Liver (tissue), 9 donors: ENCODE data around the gene CYP11A1. TPM values are rescaled to one million over a fixed set of nuclear protein-coding genes. Genes with fewer than 3 reads are reported as not detected.

Experiments
- DNase-seq: peaks from one replicate; pipeline ENCODE4 v3.0.0-alpha.2; 2017; ENCODE audit warnings: low spot score
- H3K27ac ChIP-seq, 2 donors: one replicate each; pipeline ENCODE4 v1.7.0; 2013; ENCODE audit warnings: inconsistent platforms in 2 of 2, low read length in 2 of 2, control low read depth in 1 of 2, low read depth in 1 of 2, mild to moderate bottlenecking in 1 of 2
- H3K27me3 ChIP-seq, 4 donors: one replicate each; pipeline versions ENCODE4 v1.6.1 to v1.7.0; 2013; ENCODE audit warnings: low read length in 3 of 4, inconsistent platforms in 1 of 4, mild to moderate bottlenecking in 1 of 4, moderate library complexity in 1 of 4; ENCODE audit not compliant: control insufficient read depth in 4 of 4, insufficient read depth in 4 of 4
- H3K36me3 ChIP-seq, 4 donors: one replicate each; pipeline versions ENCODE4 v1.6.1 to v1.7.0; 2013; ENCODE audit warnings: low read length in 3 of 4, mild to moderate bottlenecking in 3 of 4, low read depth in 1 of 4, moderate library complexity in 1 of 4; ENCODE audit not compliant: control insufficient read depth in 4 of 4, insufficient read depth in 3 of 4
- H3K4me1 ChIP-seq, 4 donors: one replicate each; pipeline versions ENCODE4 v1.6.1 to v1.7.0; 2013; ENCODE audit warnings: low read length in 3 of 4, mild to moderate bottlenecking in 3 of 4, moderate library complexity in 1 of 4; ENCODE audit not compliant: control insufficient read depth in 4 of 4, insufficient read depth in 4 of 4
- H3K4me3 ChIP-seq, 3 donors: one replicate each; pipeline versions ENCODE4 v1.6.1 to v1.7.0; 2013; ENCODE audit warnings: low read length in 3 of 3, control low read depth in 1 of 3, low read depth in 1 of 3, mild to moderate bottlenecking in 1 of 3
- H3K9ac ChIP-seq, 2 donors: one replicate each; pipeline ENCODE4 v1.7.0; 2013; ENCODE audit warnings: low read length in 2 of 2, mild to moderate bottlenecking in 2 of 2, moderate library complexity in 2 of 2, control low read depth in 1 of 2, low read depth in 1 of 2
- H3K9me3 ChIP-seq, 4 donors: one replicate each; pipeline versions ENCODE4 v1.6.1 to v1.7.0; 2013; ENCODE audit warnings: low read length in 3 of 4; ENCODE audit not compliant: control insufficient read depth in 4 of 4
- EGR1 ChIP-seq, 2 donors: IDR thresholded peaks; 2 replicates each; pipeline ENCODE4 v1.6.1; 2016 to 2018; ENCODE audit warnings: antibody characterized with exemption in 2 of 2, low read depth in 2 of 2
- FOXA1 ChIP-seq: IDR thresholded peaks from 2 replicates; pipeline ENCODE4 v1.6.1; 2016; ENCODE audit warnings: antibody characterized with exemption
- FOXA2 ChIP-seq: IDR thresholded peaks from 2 replicates; pipeline ENCODE4 v1.6.1; 2016; ENCODE audit warnings: antibody characterized with exemption
- GABPA ChIP-seq, 2 donors: IDR thresholded peaks in 1 of 2; conservative IDR thresholded peaks in 1 of 2; 2 replicates each; pipeline ENCODE4 v1.6.1; 2016; ENCODE audit warnings: antibody characterized with exemption in 2 of 2, mild to moderate bottlenecking in 1 of 2, moderate library complexity in 1 of 2
- HNF4A ChIP-seq, 2 donors: conservative IDR thresholded peaks; 2 replicates each; pipeline ENCODE4 v1.6.1; 2016; ENCODE audit warnings: antibody characterized with exemption in 2 of 2, mild to moderate bottlenecking in 2 of 2
- HNF4G ChIP-seq: IDR thresholded peaks from 2 replicates; pipeline ENCODE4 v1.6.1; 2016; ENCODE audit warnings: antibody characterized with exemption
- JUND ChIP-seq, 2 donors: IDR thresholded peaks; 2 replicates each; pipeline ENCODE4 v1.6.1; 2016; ENCODE audit warnings: antibody characterized with exemption in 2 of 2
- NR2F2 ChIP-seq: IDR thresholded peaks from 2 replicates; pipeline ENCODE4 v1.6.1; 2016; ENCODE audit warnings: antibody characterized with exemption
- RXRA ChIP-seq, 2 donors: IDR thresholded peaks; 2 replicates each; pipeline ENCODE4 v1.6.1; 2017 to 2018; ENCODE audit warnings: antibody characterized with exemption in 2 of 2, mild to moderate bottlenecking in 1 of 2
- SP1 ChIP-seq: IDR thresholded peaks from 2 replicates; pipeline ENCODE4 v1.6.1; 2018; ENCODE audit warnings: antibody characterized with exemption, mild to moderate bottlenecking
- TAF1 ChIP-seq: conservative IDR thresholded peaks from 2 replicates; pipeline ENCODE4 v1.6.1; 2016; ENCODE audit warnings: antibody characterized with exemption, mild to moderate bottlenecking
- YY1 ChIP-seq: IDR thresholded peaks from 2 replicates; pipeline ENCODE4 v1.6.1; 2016; ENCODE audit warnings: antibody characterized with exemption, mild to moderate bottlenecking
- WGBS: extraction: QIAGEN DNeasy Blood & Tissue Kit; methylation state at CpG from one replicate; pipeline ENCODE4 v1.1.7; 2013; 5-methylcytosine and 5-hydroxymethylcytosine counted together
- polyA plus RNA-seq, 2 donors: library from polyadenylated mRNA; stranded (reverse) in 1 of 2; unstranded in 1 of 2; fragments of 200-250 nt in 1 of 2; fragments of >200 nt in 1 of 2; fragmentation: Nextera tagmentation in 1 of 2; extraction: Ambion mirVana in 1 of 2; gene quantifications; one replicate each; pipeline versions ENCODE4 v1.2.1 to v1.2.3, GENCODE V29; 2013 to 2015
- total RNA-seq, 2 donors: library from RNA; depleted of rRNA; stranded (reverse); fragments of >200 nt; gene quantifications; one replicate each; pipeline ENCODE4 v1.2.3, GENCODE V29; 2014
- TF ChIP-seq, protein P1 (sequence below): IDR thresholded peaks from 2 replicates; pipeline ENCODE4 v1.6.1; 2016; ENCODE audit warnings: antibody characterized with exemption, mild to moderate bottlenecking
- TF ChIP-seq, protein P2 (sequence below): fragments of 150-350 bp; IDR thresholded peaks from 2 replicates; pipeline ENCODE4 v1.5.1; 2017; ENCODE audit warnings: improper control_type of control experiment, low read depth, low read length; ENCODE audit not compliant: missing input control
- TF ChIP-seq, protein P3 (sequence below): IDR thresholded peaks from 2 replicates; pipeline ENCODE4 v1.6.1; 2016; ENCODE audit warnings: antibody characterized with exemption
- TF ChIP-seq, protein P4 (sequence below): IDR thresholded peaks from 2 replicates; pipeline ENCODE4 v1.6.1; 2016; ENCODE audit warnings: antibody characterized with exemption
- donor health status: healthy.
- donor health status: healthy.
- donor health status: healthy.
- donor health status: healthy.
- donor health status: healthy.

CYP11A1 gene
- total and polyA plus RNA-seq, 4 donors = 0.47 to 2.3 (median 1.9) TPM

DNA sequence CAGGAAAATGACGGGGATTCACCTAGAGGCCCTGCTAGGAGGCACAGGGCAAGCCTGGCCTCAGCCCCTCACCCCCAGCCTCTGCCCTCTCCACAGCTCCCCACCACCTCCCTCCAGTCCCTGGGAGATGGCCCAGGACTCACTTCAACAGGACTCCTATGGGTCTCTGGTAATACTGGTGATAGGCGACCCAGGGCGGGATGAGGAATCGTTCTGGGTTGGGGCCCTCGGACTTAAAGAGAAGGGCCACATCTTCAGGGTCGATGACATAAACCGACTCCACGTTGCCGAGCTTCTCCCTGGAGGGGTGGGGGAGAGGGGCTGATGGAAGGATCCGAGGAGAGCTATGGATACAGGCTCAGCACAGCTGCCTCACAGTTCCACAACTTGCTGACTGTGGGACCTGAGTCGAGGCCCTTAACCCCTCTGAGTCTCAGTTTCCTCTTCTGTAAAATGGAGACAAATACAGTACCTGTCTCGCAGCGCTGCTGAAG is 19.6 kb downstream of the CYP11A1 start:
- WGBS = 84% methylated on average over 13 of the region's 13 CpGs

DNA sequence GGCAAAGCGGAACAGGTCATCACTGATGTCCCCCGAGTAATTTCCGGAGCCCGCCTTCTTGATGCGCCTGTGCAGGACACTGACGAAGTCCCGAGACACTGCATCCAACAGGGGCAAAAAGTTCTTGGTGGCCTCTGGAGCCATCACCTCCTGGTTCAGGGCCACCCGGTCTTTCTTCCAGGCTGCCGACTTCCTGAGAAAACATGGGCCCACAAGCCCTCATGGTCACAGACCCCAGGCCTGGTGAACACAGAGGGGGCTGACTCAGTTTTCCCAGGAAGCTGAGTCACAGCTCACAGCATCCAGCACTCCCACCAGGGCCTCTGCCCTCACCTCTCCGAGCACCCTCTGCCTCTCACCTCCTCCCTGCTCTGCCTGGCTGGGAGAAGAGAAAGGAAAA is 22.4 kb downstream of the CYP11A1 start:
- DNase-seq = no peak

More for the DNA sequence above, 19.6 kb downstream of the CYP11A1 start:
- Histone ChIP-seq H3K4me1 (no peaks in the 10 kb centered on the region), H3K9ac (no peak overlapping the region), H3K27ac (no peak overlapping the region), H3K4me3 (no peak overlapping the region), H3K36me3 (no peaks in the 10 kb centered on the region), H3K9me3 (no peaks in the 10 kb centered on the region), H3K27me3 (no peaks in the 10 kb centered on the region)
- DNase-seq = no peak
- no peak for TF ChIP-seq NR2F2
- TF ChIP-seq EGR1 (IDR thresholded peaks at IDR 0.05; ENCODE audit: low read depth in 2 of 2) = no peak
- no peak for TF ChIP-seq GABPA (IDR thresholded peaks at IDR 0.05 in 1 of 2, conservative IDR thresholded peaks at IDR 0.05 in 1 of 2)
- TF ChIP-seq TAF1 = no peak
- TF ChIP-seq, protein P1, sequence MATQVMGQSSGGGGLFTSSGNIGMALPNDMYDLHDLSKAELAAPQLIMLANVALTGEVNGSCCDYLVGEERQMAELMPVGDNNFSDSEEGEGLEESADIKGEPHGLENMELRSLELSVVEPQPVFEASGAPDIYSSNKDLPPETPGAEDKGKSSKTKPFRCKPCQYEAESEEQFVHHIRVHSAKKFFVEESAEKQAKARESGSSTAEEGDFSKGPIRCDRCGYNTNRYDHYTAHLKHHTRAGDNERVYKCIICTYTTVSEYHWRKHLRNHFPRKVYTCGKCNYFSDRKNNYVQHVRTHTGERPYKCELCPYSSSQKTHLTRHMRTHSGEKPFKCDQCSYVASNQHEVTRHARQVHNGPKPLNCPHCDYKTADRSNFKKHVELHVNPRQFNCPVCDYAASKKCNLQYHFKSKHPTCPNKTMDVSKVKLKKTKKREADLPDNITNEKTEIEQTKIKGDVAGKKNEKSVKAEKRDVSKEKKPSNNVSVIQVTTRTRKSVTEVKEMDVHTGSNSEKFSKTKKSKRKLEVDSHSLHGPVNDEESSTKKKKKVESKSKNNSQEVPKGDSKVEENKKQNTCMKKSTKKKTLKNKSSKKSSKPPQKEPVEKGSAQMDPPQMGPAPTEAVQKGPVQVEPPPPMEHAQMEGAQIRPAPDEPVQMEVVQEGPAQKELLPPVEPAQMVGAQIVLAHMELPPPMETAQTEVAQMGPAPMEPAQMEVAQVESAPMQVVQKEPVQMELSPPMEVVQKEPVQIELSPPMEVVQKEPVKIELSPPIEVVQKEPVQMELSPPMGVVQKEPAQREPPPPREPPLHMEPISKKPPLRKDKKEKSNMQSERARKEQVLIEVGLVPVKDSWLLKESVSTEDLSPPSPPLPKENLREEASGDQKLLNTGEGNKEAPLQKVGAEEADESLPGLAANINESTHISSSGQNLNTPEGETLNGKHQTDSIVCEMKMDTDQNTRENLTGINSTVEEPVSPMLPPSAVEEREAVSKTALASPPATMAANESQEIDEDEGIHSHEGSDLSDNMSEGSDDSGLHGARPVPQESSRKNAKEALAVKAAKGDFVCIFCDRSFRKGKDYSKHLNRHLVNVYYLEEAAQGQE = no peak
- TF ChIP-seq, protein P2, sequence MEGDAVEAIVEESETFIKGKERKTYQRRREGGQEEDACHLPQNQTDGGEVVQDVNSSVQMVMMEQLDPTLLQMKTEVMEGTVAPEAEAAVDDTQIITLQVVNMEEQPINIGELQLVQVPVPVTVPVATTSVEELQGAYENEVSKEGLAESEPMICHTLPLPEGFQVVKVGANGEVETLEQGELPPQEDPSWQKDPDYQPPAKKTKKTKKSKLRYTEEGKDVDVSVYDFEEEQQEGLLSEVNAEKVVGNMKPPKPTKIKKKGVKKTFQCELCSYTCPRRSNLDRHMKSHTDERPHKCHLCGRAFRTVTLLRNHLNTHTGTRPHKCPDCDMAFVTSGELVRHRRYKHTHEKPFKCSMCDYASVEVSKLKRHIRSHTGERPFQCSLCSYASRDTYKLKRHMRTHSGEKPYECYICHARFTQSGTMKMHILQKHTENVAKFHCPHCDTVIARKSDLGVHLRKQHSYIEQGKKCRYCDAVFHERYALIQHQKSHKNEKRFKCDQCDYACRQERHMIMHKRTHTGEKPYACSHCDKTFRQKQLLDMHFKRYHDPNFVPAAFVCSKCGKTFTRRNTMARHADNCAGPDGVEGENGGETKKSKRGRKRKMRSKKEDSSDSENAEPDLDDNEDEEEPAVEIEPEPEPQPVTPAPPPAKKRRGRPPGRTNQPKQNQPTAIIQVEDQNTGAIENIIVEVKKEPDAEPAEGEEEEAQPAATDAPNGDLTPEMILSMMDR = no peak
- no peak for TF ChIP-seq FOXA2
- no peak for TF ChIP-seq YY1
- TF ChIP-seq RXRA (IDR thresholded peaks at IDR 0.05) = no peak

More for the DNA sequence above, 22.4 kb downstream of the CYP11A1 start:
- Histone ChIP-seq H3K27me3 (no peaks in the 10 kb centered on the region), H3K4me3 (no peak overlapping the region), H3K4me1 (no peaks in the 10 kb centered on the region), H3K27ac (no peak overlapping the region), H3K9ac (no peak overlapping the region), H3K9me3 (no peaks in the 10 kb centered on the region), H3K36me3 (no peaks in the 10 kb centered on the region)
- whole genome bisulfite sequencing = 89% methylated on average over 10 of the region's 10 CpGs
- TF ChIP-seq, protein P3, sequence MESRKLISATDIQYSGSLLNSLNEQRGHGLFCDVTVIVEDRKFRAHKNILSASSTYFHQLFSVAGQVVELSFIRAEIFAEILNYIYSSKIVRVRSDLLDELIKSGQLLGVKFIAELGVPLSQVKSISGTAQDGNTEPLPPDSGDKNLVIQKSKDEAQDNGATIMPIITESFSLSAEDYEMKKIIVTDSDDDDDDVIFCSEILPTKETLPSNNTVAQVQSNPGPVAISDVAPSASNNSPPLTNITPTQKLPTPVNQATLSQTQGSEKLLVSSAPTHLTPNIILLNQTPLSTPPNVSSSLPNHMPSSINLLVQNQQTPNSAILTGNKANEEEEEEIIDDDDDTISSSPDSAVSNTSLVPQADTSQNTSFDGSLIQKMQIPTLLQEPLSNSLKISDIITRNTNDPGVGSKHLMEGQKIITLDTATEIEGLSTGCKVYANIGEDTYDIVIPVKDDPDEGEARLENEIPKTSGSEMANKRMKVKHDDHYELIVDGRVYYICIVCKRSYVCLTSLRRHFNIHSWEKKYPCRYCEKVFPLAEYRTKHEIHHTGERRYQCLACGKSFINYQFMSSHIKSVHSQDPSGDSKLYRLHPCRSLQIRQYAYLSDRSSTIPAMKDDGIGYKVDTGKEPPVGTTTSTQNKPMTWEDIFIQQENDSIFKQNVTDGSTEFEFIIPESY = no peak
- TF ChIP-seq, protein P2 = no peak
- TF ChIP-seq SP1 (no peak), NR2F2 (no peak), JUND (IDR thresholded peaks at IDR 0.05) (no peak), HNF4A (conservative IDR thresholded peaks at IDR 0.05) (no peak), EGR1 (IDR thresholded peaks at IDR 0.05; ENCODE audit: low read depth in 2 of 2) (no peak), RXRA (IDR thresholded peaks at IDR 0.05) (no peak), FOXA1 (no peak), HNF4G (no peak)
- TF ChIP-seq, protein P4, sequence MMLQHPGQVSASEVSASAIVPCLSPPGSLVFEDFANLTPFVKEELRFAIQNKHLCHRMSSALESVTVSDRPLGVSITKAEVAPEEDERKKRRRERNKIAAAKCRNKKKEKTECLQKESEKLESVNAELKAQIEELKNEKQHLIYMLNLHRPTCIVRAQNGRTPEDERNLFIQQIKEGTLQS = no peak
